ENCODE measurements around the gene PRR5L.

DNA sequence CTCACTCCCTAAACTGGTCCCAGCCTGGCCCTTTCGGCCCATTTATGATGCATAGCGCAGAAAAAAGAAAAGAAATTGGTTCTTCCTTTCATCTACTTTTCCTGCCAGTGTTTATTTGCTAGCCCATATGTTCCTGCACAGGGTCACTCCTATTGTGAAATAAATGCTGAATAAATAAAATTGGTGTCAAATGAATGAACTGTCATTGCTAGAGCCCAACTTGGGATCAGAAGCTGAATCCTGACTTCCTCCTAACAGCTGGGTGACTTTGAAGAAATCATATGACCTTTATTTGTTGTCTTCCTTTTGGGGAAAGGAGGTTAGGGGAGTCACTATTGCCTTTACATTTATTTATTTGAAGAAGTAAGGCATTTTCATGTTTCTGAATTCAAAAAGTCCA, 92.0 kb downstream of the PRR5L start:
- no peak for TF ChIP-seq CREB1 (CRISPR knock-in tag; IDR thresholded peaks at IDR 0.05; ENCODE audit: low read depth)
- no peak for TF ChIP-seq STAT1 (IDR thresholded peaks at IDR 0.05; ENCODE audit: unreplicated experiment)
- TF ChIP-seq, protein P1, sequence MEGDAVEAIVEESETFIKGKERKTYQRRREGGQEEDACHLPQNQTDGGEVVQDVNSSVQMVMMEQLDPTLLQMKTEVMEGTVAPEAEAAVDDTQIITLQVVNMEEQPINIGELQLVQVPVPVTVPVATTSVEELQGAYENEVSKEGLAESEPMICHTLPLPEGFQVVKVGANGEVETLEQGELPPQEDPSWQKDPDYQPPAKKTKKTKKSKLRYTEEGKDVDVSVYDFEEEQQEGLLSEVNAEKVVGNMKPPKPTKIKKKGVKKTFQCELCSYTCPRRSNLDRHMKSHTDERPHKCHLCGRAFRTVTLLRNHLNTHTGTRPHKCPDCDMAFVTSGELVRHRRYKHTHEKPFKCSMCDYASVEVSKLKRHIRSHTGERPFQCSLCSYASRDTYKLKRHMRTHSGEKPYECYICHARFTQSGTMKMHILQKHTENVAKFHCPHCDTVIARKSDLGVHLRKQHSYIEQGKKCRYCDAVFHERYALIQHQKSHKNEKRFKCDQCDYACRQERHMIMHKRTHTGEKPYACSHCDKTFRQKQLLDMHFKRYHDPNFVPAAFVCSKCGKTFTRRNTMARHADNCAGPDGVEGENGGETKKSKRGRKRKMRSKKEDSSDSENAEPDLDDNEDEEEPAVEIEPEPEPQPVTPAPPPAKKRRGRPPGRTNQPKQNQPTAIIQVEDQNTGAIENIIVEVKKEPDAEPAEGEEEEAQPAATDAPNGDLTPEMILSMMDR (conservative IDR thresholded peaks at IDR 0.05; ENCODE audit: low read depth in 2 of 2) = no peak
- no peak for TF ChIP-seq POLR2AphosphoS5 (IDR thresholded peaks at IDR 0.05; ENCODE audit: low read depth)
- TF ChIP-seq ZNF114 (CRISPR knock-in tag; IDR thresholded peaks at IDR 0.05) = no peak

Measured in GM23338 (cell line).